HG03045 (cell line): ENCODE results near the gene GCLC.

Experiments
- ATAC-seq: cut with Tn5 transposase; IDR thresholded peaks from one replicate; pipeline ENCODE4 v1.9.1; 2021; ENCODE audit warnings: mild to moderate bottlenecking, moderate library complexity; ENCODE audit not compliant: unreplicated experiment

The GCLC gene

GRCh38 chr6:53461041-53461656 lies 83.8 kb downstream of the GCLC start:
- ATAC-seq = no peak

DNA sequence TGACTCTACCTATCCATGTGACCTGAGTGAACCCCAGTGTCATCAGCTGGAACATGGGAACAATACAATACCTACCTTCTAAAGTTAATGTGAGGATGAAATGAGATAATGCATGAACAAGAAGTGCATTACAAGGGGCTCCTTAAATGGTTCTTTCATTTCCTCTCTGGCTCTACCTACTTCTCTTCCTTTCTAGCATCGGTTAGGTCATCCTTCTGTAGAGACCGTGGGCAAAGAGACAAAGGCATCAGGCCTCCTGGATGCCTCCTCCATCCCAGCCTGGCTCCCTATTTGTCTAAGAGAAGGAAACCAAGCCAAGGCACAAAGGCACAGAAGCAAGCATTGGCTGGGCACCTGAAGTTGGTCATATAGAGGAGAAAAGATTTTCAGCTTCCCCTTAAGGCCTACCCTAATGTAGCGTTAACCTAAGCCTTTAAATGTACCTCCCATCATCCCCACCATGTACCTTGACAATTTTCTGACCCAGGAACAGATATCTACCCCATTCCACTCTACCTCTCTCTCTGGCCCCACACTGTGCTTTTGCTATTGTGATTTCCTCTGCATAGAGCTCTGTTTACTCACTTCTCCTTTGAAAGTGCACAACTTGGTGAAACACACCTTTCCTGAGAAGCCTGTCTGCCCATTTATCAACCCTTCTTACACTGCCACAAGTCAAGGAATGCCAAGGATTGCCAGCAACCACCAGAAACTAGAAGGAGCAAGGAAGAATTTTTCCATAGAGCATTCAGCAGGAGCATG lies 86.6 kb downstream of the GCLC start:
- ATAC-seq = no peak

DNA sequence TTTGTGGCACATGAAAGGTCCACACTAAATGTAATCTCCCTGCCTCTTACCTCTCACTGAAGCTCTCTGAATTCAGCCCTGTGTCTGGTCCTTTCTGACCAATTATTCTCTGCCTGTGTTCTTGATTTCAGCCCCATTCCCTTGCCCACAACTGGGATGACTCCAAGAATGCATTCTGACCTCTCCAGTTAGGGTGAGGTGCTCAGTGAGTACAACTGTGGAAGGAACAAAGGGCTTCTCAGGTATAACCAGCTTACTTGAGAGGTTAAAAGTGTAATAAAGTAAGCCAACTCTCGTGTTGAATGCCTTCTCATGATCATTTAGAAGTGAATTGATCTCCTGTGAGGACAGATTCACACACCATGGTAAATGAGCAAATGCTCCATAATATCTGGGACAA lies 88.1 kb downstream of the GCLC start:
- no peak for ATAC-seq

GRCh38 chr6:53455678-53456077 lies 89.2 kb downstream of the GCLC start:
- ATAC-seq = no peak

- ATAC-seq = no peak
These were observed 93.7 kb downstream of the GCLC start for GRCh38 chr6:53451165-53451564.

DNA sequence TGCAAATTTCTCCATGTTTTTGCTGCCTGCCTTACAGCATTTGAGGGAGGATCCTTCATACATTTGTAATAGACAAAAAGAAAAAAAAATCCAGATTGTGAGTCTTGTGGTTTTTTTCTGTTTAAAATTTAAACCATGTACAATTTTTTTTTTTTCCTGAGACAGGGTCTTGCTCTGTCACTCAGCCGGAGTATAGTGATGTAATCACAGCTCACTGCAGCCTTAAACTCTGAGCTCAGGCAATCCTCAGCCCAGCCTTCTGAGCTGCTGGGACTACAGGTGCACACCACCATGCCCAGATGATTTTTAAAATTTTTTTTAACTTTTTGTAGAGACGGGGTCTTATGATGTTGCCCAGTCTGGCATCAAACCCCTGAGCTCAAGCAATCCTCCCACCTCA lies 97.0 kb downstream of the GCLC start:
- ATAC-seq = no peak
